Forelimb muscle (tissue), 1 donor: Measurements from ENCODE around the gene KIR3DL1. TPM values are rescaled to one million over a fixed set of nuclear protein-coding genes. Genes with fewer than 3 reads are reported as not detected.
"Not testable (repeated sequence)": the region's sequence is repeated elsewhere in the genome, so short reads cannot be mapped to it uniquely, and the experiment has no call there.

Source experiments
- DNase-seq: peaks from one replicate; pipeline ENCODE4 v3.0.0-alpha.2; 2013; ENCODE audit warnings: low read depth
- polyA plus RNA-seq: library from polyadenylated mRNA; unstranded; fragments of 120-200 nt; gene quantifications from one replicate; pipeline ENCODE4 v1.2.1, GENCODE V29; 2013; ENCODE audit not compliant: insufficient read length

KIR3DL1 gene
- not detected for polyA plus RNA-seq

DNA sequence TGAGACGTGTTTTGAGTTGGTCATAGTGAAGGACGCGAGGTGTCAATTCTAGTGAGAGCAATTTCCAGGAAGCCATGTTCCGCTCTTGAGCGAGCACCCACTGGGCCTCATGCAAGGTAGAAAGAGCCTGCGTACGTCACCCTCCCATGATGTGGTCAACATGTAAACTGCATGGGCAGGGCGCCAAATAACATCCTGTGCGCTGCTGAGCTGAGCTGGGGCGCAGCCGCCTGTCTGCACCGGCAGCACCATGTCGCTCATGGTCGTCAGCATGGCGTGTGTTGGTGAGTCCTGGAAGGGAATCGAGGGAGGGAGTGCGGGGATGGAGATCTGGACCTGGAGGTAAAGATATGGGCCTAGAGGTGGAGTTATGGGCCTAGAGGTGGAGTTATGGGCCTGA is at the start of gene KIR3DL1:
Gene KIR3DL1, plus strand, starts transcription at position 218 of the 400 bp plus-strand sequence.
- DNase-seq, result not testable (repeated sequence)

DNA sequence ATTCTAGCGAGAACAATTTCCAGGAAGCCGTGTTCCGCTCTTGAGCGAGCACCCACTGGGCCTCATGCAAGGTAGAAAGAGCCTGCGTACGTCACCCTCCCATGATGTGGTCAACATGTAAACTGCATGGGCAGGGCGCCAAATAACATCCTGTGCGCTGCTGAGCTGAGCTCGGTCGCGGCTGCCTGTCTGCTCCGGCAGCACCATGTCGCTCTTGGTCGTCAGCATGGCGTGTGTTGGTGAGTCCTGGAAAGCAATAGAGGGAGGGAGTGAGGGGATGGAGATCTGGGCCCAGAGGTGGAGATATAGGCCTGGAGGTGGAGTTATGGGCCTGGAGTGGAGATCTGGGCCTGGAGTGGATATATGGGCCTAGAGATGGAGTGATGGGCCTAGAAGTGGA is 46.6 kb upstream of the KIR3DL1 start, which contains the start of gene KIR2DL1:
Gene KIR2DL1, plus strand, starts transcription at position 148 of the 400 bp plus-strand sequence. Its CDS starts 58 bp downstream, at position 206.
- DNase-seq, result not testable (repeated sequence)

DNA sequence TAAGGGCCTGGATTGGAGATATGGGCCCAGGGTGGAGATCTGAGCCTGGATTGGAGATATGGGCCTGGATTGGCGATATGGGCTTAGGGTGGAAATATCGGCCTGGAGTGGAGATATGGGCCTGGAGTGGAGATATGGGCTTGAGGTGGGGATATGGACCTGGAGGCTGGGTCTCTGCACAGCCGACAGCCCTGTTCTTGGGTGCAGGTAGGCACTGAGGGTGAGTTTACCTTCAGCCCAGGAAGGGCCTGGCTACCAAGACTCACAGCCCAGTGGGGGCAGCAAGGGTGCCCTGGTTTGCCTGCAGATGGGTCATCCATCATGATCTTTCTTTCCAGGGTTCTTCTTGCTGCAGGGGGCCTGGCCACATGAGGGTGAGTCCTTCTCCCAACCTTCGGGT is 45.8 kb upstream of the KIR3DL1 start:
- not testable (repeated sequence) for DNase-seq

DNA sequence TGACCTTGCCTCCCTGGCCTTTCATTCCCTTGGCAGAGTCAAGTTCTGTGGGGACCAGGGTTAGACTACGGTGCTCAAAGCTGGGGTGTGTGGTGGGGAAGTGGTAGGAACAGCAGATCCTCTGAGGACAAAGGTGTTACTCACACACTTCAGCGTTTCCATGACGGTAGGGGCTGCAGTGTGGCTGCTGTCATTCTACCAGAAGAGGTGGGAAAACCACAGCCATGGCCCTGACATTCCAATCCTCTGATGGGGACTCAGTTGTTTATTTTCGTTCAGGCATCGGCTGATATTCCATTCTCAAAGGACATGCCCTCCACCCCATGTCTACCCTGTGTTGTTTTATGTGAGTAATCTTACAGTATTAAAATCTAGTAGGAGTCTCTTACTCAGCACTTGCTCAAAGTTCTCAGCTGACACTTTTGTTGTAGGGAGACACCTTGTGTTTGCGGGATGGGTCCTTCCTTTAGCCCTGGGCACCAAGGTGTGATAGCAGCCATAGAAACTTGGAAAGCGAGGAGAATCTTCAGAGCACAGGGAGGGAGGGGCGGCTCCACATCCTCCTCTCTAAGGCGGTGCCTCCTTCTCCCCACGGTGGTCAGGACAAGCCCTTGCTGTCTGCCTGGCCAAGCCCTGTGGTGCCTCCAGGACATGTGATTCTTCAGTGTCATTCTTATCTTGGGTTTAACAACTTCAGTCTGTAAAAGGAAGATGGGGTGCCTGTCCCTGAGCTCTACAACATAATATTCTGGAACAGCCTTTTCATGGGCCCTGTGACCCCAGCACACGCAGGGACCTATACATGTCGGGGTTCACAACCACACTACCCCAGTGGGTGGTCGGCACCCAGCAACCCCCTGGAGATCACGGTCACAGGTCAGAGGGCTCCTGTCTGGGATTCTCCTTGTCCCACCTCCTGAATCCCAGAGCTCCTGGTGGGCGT is 45.0 kb upstream of the KIR3DL1 start:
- DNase-seq, result not testable (repeated sequence)

DNA sequence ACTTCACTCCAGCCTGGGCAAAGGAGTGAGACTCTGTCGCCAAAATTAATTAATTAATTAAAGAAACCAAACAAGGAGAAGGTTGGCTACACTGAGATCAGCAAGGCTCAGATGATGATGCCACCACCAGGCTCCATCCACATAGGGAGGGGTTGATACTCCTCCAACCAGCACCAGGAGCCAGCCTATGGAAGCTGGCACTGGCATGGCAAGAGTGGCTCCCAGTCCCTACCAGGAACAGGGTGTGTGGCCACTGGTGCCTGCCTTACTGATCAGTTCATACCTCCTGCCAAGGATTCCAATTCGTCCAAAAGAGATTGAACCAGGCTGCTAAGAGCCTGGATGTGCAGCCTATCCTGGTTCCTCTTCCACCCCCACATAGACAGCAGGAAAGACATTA is 43.6 kb upstream of the KIR3DL1 start:
- DNase-seq, result not testable (repeated sequence)

DNA sequence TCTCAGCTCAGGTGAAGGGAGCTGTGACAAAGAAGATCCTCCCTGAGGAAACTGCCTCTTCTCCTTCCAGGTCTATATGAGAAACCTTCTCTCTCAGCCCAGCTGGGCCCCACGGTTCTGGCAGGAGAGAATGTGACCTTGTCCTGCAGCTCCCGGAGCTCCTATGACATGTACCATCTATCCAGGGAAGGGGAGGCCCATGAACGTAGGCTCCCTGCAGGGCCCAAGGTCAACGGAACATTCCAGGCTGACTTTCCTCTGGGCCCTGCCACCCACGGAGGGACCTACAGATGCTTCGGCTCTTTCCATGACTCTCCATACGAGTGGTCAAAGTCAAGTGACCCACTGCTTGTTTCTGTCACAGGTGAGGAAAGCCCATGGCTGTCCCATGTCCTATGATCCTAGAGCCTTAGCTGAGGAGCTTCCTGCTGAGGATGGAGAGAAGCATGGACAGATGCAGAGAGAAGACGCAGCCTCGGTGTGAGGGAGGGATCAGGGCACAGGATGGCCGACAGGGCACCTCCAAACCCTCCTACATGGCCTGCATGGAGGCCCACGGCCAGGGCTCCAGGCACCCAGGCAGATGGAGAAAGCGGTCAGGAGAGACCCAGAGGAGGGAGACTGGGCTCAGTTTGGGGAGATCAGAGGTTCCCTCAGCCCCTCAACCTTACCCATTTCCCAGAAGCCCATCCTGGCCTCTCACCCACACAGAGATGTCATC is 41.0 kb upstream of the KIR3DL1 start:
- DNase-seq, result not testable (repeated sequence)

DNA sequence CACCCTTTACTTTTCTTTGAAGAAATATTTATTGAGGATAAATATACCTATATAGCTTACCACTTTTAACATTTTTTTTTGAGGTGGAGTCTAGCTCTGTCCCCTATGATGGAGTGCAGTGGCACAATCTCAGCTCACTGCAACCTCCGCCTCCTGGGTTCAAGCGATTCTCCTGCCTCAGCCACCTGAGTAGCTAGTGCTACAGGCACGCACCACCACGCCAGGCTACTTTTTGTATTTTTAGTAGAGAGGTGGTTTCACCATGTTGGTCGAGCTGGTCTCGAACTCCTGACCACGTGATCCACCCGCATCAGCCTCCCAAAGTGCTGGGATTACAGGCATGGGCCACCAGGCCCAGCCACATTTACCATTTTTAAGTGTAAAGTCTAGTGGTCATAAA is 40.4 kb upstream of the KIR3DL1 start:
- DNase-seq, result not testable (repeated sequence)

DNA sequence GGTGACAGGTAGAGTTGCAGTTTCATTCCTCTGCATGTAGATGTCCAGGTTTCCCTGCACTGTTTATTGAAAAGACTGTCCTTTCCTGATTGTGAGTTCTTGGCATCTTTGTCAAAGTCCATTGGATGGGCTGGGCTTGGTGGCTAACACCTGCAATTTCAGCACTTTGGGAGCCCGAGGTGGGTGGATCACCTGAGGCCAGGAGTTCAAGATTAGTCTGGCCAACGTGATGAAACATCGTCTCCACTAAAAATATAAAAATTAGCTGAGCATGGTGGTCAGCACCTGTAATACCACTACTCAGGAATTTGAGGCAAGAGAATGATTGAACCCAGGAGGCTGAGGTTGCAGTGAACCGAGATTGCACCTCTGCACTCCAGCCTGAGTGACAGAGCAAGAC is 38.4 kb upstream of the KIR3DL1 start:
- not testable (repeated sequence) for DNase-seq

DNA sequence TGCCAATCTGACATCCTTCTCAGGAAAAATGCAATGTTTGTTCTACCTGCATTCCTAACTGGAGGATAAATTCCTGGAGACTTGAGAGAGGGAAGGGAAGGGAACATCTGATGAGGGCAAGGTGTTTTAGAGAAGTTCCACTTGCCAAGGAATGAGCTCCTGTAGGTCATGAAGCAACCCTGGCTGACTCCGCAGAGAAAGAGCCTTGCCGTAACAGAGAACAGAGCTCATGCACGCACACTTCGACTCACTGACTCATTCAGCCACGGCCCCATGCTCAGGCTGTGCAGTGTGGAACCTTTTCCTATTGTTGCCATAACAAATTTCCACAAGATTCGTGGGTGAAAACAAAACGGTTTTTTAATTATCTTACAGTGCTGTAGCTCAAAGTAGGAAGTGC is 37.4 kb upstream of the KIR3DL1 start:
- DNase-seq, result not testable (repeated sequence)

DNA sequence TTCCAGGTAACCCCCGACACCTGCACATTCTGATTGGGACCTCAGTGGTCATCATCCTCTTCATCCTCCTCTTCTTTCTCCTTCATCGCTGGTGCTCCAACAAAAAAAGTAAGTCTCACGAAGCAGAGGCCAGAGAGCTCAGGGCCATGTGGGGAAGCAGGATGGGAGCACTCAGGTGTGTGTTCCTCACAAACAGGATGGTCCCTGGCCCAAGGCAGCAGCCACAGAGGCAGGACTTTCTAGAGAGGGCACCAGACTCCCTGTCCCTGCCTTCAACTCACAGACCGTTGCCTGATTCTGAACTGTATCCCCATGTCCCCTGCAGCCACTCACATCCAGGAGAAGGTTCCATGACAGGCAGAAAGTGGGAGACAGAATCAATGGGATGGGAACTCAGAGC is 33.4 kb upstream of the KIR3DL1 start:
- not testable (repeated sequence) for DNase-seq

DNA sequence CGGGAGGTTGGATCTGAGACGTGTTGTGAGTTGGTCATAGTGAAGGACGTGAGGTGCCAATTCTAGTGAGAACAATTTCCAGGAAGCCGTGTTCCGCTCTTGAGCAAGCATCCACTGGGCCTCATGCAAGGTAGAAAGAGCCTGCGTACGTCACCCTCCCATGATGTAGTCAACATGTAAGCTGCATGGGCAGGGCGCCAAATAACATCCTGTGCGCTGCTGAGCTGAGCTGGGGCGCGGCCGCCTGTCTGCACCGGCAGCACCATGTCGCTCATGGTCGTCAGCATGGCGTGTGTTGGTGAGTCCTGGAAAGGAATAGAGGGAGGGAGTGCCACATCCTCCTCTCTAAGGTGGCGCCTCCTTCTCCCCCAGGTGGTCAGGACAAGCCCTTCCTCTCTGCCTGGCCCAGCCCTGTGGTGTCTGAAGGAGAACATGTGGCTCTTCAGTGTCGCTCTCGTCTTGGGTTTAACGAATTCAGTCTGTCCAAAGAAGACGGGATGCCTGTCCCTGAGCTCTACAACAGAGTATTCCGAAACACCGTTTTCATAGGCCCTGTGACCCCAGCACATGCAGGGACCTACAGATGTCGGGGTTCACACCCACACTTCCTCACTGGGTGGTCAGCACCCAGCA is 30.1 kb upstream of the KIR3DL1 start:
- DNase-seq, result not testable (repeated sequence)

DNA sequence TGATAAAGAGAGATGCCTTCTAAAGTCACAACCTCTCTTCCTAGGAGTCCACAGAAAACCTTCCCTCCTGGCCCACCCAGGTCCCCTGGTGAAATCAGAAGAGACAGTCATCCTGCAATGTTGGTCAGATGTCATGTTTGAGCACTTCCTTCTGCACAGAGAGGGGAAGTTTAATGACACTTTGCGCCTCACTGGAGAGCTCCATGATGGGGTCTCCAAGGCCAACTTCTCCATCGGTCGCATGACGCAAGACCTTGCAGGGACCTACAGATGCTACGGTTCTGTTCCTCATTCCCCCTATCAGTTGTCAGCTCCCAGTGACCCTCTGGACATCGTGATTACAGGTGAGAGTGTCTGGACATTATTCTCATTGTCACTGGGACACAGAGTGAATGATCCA is 28.1 kb upstream of the KIR3DL1 start:
- DNase-seq, result not testable (repeated sequence)

DNA sequence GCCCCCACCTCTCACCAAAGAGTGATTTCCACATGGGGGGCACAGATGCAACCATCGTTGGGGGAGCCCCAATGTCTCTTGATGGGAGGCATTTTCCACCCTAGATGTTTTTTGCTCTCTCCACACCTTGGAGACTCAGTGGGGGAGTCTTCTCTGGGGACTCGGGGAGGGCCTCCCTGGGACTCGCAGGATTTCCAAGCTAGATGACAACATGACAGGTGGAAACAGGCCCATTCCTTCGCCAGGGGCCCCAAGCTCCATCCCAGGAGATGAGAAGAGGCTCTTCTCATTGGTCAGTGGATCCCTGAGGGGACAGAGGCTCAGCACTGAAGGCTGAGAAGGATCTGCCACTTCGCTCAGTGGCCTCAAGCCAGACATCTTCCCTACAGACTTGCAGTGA is 25.6 kb upstream of the KIR3DL1 start:
- DNase-seq, result no peak

DNA sequence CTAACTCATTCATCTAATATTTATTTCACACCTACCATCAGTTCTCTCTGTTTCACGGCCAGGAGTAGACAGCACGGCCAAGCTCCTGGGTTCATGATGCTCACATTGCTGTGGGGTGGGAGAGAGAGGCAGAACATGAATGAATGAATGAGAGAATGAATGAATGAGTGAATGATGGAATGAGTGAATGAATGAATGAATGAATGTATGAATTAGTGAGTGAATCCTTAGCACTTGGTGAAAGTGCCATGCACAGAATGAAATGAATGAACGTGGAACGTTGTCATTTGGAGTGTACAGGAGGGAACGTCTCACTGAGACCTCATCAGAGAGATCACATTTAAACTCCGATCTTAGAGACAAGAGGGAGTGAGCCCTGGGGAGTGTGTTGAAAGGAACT is 24.8 kb upstream of the KIR3DL1 start:
- no peak for DNase-seq

DNA sequence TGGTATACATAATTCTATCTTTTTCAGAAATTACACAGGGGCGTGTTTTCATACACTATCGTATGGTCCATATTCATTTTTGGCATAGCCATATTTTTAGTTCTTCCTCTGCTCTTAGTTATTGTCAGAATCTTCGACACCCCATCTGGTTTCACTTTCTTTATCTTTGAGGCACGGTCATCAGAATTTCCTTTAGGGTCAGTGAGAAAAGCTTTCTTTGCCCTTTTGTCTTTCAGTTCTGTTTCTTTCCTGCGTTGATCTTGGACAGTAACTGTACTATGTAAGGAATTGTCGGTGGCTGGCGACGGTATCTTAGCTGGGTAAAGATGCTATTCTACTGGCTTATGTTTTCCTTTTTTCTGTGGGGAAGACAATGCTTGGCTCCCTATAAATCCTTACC is 23.5 kb upstream of the KIR3DL1 start:
- peak; percentile 1 for DNase-seq

DNA sequence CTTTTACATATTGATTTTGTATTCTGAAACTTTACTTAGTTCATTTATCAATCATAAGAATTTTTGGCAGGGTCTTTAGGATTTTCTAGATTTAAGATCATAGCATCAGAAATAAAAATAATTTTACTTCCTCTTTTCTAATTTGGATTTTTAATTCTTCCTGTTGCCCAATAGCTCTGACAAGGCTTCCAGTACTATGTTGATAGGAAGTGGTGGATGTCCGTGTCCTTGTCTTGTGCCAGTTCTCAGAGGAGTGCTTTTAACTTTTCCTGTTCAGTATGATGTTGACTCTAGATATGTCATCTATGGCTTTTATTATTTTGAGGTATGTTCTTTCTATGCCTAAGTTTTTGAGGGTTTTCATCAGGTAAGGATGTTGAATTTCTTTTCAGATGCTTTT is 20.5 kb upstream of the KIR3DL1 start:
- no peak for DNase-seq

DNA sequence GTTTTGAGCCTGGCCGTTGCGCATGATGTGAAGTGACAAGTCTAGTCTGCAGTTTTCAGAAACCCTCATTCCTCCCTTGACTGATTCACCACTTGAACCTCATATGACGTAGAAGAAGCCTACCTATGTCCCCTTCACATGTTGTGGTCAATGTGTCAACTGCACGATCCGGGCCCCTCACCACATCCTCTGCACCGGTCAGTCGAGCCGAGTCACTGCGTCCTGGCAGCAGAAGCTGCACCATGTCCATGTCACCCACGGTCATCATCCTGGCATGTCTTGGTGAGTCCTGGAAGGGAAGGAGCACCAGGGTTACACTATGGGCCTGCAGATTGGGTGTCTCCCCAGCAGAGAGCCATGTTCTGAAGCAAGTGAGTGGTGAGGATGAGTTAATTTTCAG is 12.9 kb upstream of the KIR3DL1 start, which contains the start of gene KIR2DL4:
Gene KIR2DL4, plus strand, starts transcription at position 201 of the 400 bp plus-strand sequence. Its CDS starts 42 bp downstream, at position 243.
- no peak for DNase-seq

DNA sequence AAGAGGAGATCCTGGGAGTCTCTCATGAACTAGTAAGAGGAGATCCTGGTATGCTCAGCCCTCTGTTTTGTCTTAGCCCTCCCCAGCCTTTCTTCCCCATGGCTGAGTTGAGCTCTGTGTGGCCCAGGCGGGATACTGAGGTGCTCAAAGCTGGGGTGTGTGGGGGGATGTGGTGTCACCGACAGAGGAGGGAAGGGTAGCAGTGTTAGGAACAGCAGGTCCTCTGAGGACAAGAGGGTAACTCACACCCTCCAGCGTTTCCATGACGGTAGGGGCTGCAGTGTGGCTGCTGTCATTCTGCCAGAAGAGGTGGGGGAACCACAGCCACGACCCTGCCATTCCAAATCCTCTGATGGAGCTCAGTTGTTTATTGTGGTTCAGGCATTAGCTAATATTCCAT is 12.2 kb upstream of the KIR3DL1 start:
- no peak for DNase-seq

DNA sequence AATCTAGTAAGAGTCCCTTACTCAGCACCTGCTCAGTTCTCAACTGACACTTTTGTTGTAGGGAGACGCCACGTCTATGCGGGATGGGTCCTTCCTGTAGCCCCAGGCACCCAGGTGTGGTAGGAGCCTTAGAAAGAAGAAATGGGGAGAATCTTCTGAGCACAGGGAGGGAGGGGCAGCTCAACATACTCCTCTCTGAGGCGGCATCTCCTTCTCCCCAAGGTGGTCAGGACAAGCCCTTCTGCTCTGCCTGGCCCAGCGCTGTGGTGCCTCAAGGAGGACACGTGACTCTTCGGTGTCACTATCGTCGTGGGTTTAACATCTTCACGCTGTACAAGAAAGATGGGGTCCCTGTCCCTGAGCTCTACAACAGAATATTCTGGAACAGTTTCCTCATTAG is 11.7 kb upstream of the KIR3DL1 start:
- no peak for DNase-seq

DNA sequence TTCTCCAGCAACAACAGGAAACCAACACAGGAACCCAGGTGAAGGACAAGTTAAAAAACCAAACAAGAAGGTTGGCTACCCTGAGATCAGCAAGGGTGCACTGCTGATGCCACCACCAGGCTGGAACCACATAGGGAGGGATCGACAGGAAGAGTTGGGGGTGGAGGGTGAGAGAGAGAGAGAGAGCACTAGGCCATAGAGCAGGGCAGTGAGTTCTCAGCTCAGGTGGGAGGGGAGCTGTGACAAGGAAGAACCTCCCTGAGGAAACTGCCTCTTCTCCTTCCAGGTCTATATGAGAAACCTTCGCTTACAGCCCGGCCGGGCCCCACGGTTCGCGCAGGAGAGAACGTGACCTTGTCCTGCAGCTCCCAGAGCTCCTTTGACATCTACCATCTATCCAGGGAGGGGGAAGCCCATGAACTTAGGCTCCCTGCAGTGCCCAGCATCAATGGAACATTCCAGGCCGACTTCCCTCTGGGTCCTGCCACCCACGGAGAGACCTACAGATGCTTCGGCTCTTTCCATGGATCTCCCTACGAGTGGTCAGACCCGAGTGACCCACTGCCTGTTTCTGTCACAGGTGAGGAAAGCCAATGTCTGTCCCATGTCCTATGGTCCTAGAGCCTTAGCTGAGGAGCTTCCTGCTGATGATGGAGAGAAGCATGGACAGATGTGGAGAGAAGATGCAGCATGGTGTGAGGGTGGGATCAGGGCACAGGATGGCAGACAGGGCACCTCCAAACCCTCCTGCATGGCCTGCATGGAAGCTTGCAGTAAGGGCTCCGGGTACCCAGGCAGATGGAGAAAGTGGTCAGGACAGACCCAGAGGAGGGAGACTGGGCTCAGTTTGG is 10.4 kb upstream of the KIR3DL1 start:
- no peak for DNase-seq

DNA sequence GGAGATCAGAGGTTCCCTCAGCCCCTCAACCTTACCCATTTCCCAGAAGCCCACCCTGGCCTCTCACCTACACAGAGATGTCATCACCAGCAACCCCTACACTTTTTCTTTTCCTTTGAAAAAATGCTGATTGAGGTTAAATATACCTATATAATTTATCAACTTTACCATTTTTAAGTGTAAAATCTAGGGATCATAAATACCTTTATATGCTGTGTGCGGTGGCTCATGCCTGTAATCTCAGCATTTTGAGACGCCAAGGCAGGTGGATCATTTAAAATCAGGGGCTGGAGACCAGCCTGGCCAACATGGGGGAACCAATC is 9.8 kb upstream of the KIR3DL1 start:
- no peak for DNase-seq
